SK-N-SH (cell line): Measurements from ENCODE around the gene ADAMTS16. TPM values are rescaled to one million over a fixed set of nuclear protein-coding genes. Genes with fewer than 3 reads are reported as not detected.

Experiments
- CTCF ChIA-PET: fragments of 300-600, 350-600 bp; formaldehyde crosslinking; extraction: SDS; loops from one replicate; lab custom pipeline; 2021; lab: Yijun Ruan, JAX
- POLR2A ChIA-PET: fragments of 350-600 bp; sonication (Branson Sonifier 250); formaldehyde crosslinking; extraction: SDS; loops from one replicate; lab custom pipeline; 2020; ENCODE audit warnings: antibody characterized with exemption, inconsistent platforms; lab: Yijun Ruan, JAX
- DNase-seq: peaks from one replicate; pipeline ENCODE4 v3.0.0; 2012
- H2AFZ ChIP-seq: fragments of 200-600 bp; sonication (generic); 2 replicates; pipeline ENCODE4 v1.8.1; 2016; ENCODE audit warnings: antibody characterized with exemption, mild to moderate bottlenecking, low read depth
- H3F3A ChIP-seq: fragments of 200-600 bp; sonication (generic); replicated peaks from 2 replicates; pipeline ENCODE3; 2016; ENCODE audit warnings: antibody characterized with exemption, mild to moderate bottlenecking; ENCODE audit not compliant: insufficient read depth
- H3K27ac ChIP-seq, 2 experiments: fragments of 200-500 bp in 1 of 2; fragments of 200-600 bp in 1 of 2; sonication (Bioruptor generic) in 1 of 2; sonication (generic), shearing (Covaris generic) in 1 of 2; 2 replicates each; pipeline versions ENCODE4 v1.5.1 to v1.6.1; 2014 to 2016; ENCODE audit warnings: low read depth in 2 of 2, inconsistent platforms in 1 of 2, low read length in 1 of 2, mild to moderate bottlenecking in 1 of 2, mixed read lengths in 1 of 2
- H3K27me3 ChIP-seq: fragments of 200-600 bp; sonication (generic), shearing (Covaris generic); 2 replicates; pipeline ENCODE4 v1.6.1; 2016; ENCODE audit warnings: mixed run types; ENCODE audit not compliant: insufficient read depth
- H3K36me3 ChIP-seq, 2 experiments: fragments of 200-500 bp in 1 of 2; fragments of 200-600 bp in 1 of 2; sonication (Bioruptor generic) in 1 of 2; sonication (generic) in 1 of 2; replicated peaks in 1 of 2; 2 replicates each; pipeline versions ENCODE3 to v1.5.1; 2014 to 2016; ENCODE audit warnings: low read length in 1 of 2, mild to moderate bottlenecking in 1 of 2; ENCODE audit not compliant: insufficient read depth in 2 of 2, control insufficient read depth in 1 of 2
- H3K4me1 ChIP-seq, 2 experiments: fragments of 200-500 bp in 1 of 2; fragments of 200-600 bp in 1 of 2; sonication (Bioruptor generic) in 1 of 2; sonication (generic), shearing (Covaris generic) in 1 of 2; 2 replicates each; pipeline versions ENCODE4 v1.5.1 to v1.6.1; 2014 to 2016; ENCODE audit warnings: low read depth in 1 of 2, low read length in 1 of 2, mixed run types in 1 of 2; ENCODE audit not compliant: insufficient read depth in 2 of 2, control insufficient read depth in 1 of 2
- H3K4me2 ChIP-seq: fragments of 200-600 bp; sonication (generic), shearing (Covaris generic); 2 replicates; pipeline ENCODE4 v1.6.1; 2017; ENCODE audit warnings: mixed run types
- H3K4me3 ChIP-seq, 2 experiments: fragments of 200-500 bp in 1 of 2; fragments of 200-600 bp in 1 of 2; sonication (Bioruptor generic) in 1 of 2; sonication (generic), shearing (Covaris generic) in 1 of 2; 2 replicates each; pipeline versions ENCODE4 v1.5.1 to v1.8.1; 2014 to 2016; ENCODE audit warnings: low read depth in 2 of 2, inconsistent platforms in 1 of 2, low read length in 1 of 2, mild to moderate bottlenecking in 1 of 2, mixed read lengths in 1 of 2, moderate library complexity in 1 of 2
- H3K79me2 ChIP-seq: fragments of 200-600 bp; sonication (generic); 2 replicates; pipeline ENCODE4 v1.8.1; 2017; ENCODE audit warnings: mild to moderate bottlenecking; ENCODE audit not compliant: insufficient read depth
- H3K9ac ChIP-seq: fragments of 200-600 bp; sonication (generic); 2 replicates; pipeline ENCODE4 v1.6.1; 2017; ENCODE audit warnings: mixed run types
- H3K9me2 ChIP-seq: fragments of 200-600 bp; sonication (generic); 2 replicates; pipeline ENCODE4 v1.6.1; 2017; ENCODE audit warnings: mixed run types
- H3K9me3 ChIP-seq: fragments of 200-600 bp; sonication (generic); 2 replicates; pipeline ENCODE4 v1.6.1; 2017; ENCODE audit warnings: mixed run types, mild to moderate bottlenecking, moderate library complexity
- H4K20me1 ChIP-seq: fragments of 200-600 bp; sonication (generic); 2 replicates; pipeline ENCODE4 v1.6.1; 2017; ENCODE audit warnings: mild to moderate bottlenecking, mixed run types; ENCODE audit not compliant: insufficient read depth
- CHD2 ChIP-seq: fragments of 150-350 bp; IDR thresholded peaks from 2 replicates; pipeline ENCODE4 v1.6.1; 2018; ENCODE audit warnings: low read length; ENCODE audit not compliant: partially characterized antibody
- EZH2phosphoT487 ChIP-seq: fragments of 200-600 bp; sonication (generic); IDR thresholded peaks from 2 replicates; pipeline ENCODE4 v1.6.1; 2017; ENCODE audit warnings: low read depth, mixed run types, mild to moderate bottlenecking, antibody characterized with exemption, moderate library complexity, borderline replicate concordance
- FOSL2 ChIP-seq: IDR thresholded peaks from 2 replicates; pipeline ENCODE4 v1.4.0; 2012; ENCODE audit warnings: low read depth, mild to moderate bottlenecking, moderate library complexity, borderline replicate concordance
- GATA2 ChIP-seq: sonication (generic); formaldehyde crosslinking; IDR thresholded peaks from 2 replicates; pipeline ENCODE4 v1.5.0; 2020; ENCODE audit warnings: mild to moderate bottlenecking, missing genetic modification reagents
- IRF3 ChIP-seq: fragments of 150-350 bp; IDR thresholded peaks from 2 replicates; pipeline ENCODE4 v1.6.1; 2016; ENCODE audit warnings: mild to moderate bottlenecking, low read depth, low read length
- MAX ChIP-seq: IDR thresholded peaks from 2 replicates; pipeline ENCODE4 v1.4.0; 2012; ENCODE audit warnings: low read depth
- MEF2A ChIP-seq: IDR thresholded peaks from 2 replicates; pipeline ENCODE4 v1.4.0; 2012; ENCODE audit warnings: low read depth, borderline replicate concordance
- MXI1 ChIP-seq: IDR thresholded peaks from 2 replicates; pipeline ENCODE4 v1.6.1; 2012; ENCODE audit warnings: mild to moderate bottlenecking, low read depth, low read length, improper control_type of control experiment
- NFIC ChIP-seq: IDR thresholded peaks from 2 replicates; pipeline ENCODE4 v1.4.0; 2012; ENCODE audit warnings: borderline replicate concordance
- PBX3 ChIP-seq: IDR thresholded peaks from 2 replicates; pipeline ENCODE4; 2012
- POLR2AphosphoS5 ChIP-seq: IDR thresholded peaks from 2 replicates; pipeline ENCODE4 v1.6.1; 2012; ENCODE audit warnings: low read depth, low read length
- RXRA ChIP-seq: IDR thresholded peaks from 2 replicates; pipeline ENCODE4 v1.4.0; 2012; ENCODE audit warnings: low read depth, mild to moderate bottlenecking, borderline replicate concordance
- SMC3 ChIP-seq: IDR thresholded peaks from 2 replicates; pipeline ENCODE4 v1.6.1; 2012; ENCODE audit warnings: low read depth, low read length, improper control_type of control experiment
- TAF1 ChIP-seq: IDR thresholded peaks from 2 replicates; pipeline ENCODE4 v1.6.1; 2012; ENCODE audit warnings: low read depth, mild to moderate bottlenecking, low read length, moderate library complexity, borderline replicate concordance
- TCF12 ChIP-seq: IDR thresholded peaks from 2 replicates; pipeline ENCODE4 v1.4.0; 2012
- USF1 ChIP-seq: IDR thresholded peaks from 2 replicates; pipeline ENCODE4 v1.4.0; 2012; ENCODE audit warnings: low read depth, borderline replicate concordance
- USF2 ChIP-seq: fragments of 150-350 bp; IDR thresholded peaks from 2 replicates; pipeline ENCODE4 v1.6.1; 2017; ENCODE audit warnings: antibody characterized with exemption, low read length, low read depth, borderline replicate concordance
- YY1 ChIP-seq: IDR thresholded peaks from 2 replicates; pipeline ENCODE4 v1.4.0; 2012; ENCODE audit warnings: low read depth, mild to moderate bottlenecking
- ZBTB33 ChIP-seq: IDR thresholded peaks from 2 replicates; pipeline ENCODE4 v1.4.0; 2012; ENCODE audit warnings: low read depth, borderline replicate concordance
- WGBS: methylation state at CpG from one replicate; pipeline ENCODE4 v1.1.6; 2017; ENCODE audit warnings: low lambda C conversion rate; 5-methylcytosine and 5-hydroxymethylcytosine counted together
- polyA plus RNA-seq, 3 experiments: library from polyadenylated mRNA; depleted of rRNA; stranded (reverse); fragments of >200 nt; gene quantifications; 2 replicates each; pipeline ENCODE4 v1.2.3, GENCODE V29; 2012

ADAMTS16 gene
- polyA plus RNA-seq, 1 of the 3 experiments (the other 2 are of a cell fraction), result not detected

GRCh38 chr5:5179597-5179996, 39.5 kb downstream of the ADAMTS16 start:
- H3K9me3 ChIP-seq, result no peaks in the 10 kb centered on the region
- no peaks in the 10 kb centered on the region for H3K4me1 ChIP-seq
- H3K9me2 ChIP-seq, result no peaks in the 10 kb centered on the region
- 80% methylated on average over 4 of the region's 4 CpGs for WGBS
- no peaks in the 10 kb centered on the region for H3K27me3 ChIP-seq
- no peak overlapping the region for H3K27ac ChIP-seq
- no peak overlapping the region for H3K9ac ChIP-seq
- POLR2A ChIA-PET, result no interaction called here
- CTCF ChIA-PET, result no interaction called here
- H3K4me2 ChIP-seq, result no peak overlapping the region
- DNase-seq, result no peak
- no peaks in the 10 kb centered on the region for H3K79me2 ChIP-seq
- no peaks in the 10 kb centered on the region for H4K20me1 ChIP-seq
- no peak overlapping the region for H2AFZ ChIP-seq
- H3K4me3 ChIP-seq, result no peak overlapping the region
- TF ChIP-seq IRF3 (no peak), MEF2A (no peak), POLR2AphosphoS5 (no peak), EZH2phosphoT487 (no peak), TAF1 (no peak), USF2 (no peak), USF1 (no peak), RXRA (no peak)
- H3K36me3 ChIP-seq, result no peaks in the 10 kb centered on the region
- no peaks in the 10 kb centered on the region for H3F3A ChIP-seq

GRCh38 chr5:5181650-5182324, 41.7 kb downstream of the ADAMTS16 start:
- Histone ChIP-seq H3K4me1 (no peaks in the 10 kb centered on the region), H3K79me2 (no peaks in the 10 kb centered on the region), H4K20me1 (no peaks in the 10 kb centered on the region), H3K36me3 (no peaks in the 10 kb centered on the region), H3K27ac (no peak overlapping the region), H2AFZ (no peak overlapping the region), H3K9me2 (no peaks in the 10 kb centered on the region), H3F3A (no peaks in the 10 kb centered on the region), H3K4me2 (no peak overlapping the region), H3K9me3 (no peaks in the 10 kb centered on the region), H3K4me3 (no peak overlapping the region), H3K9ac (no peak overlapping the region), H3K27me3 (no peaks in the 10 kb centered on the region)
- no peak for DNase-seq
- POLR2A ChIA-PET, result no interaction called here
- WGBS, result 72% methylated on average over 14 of the region's 14 CpGs
- CTCF ChIA-PET, result no interaction called here
- TF ChIP-seq CHD2 (no peak), MXI1 (no peak), ZBTB33 (no peak), PBX3 (no peak), EZH2phosphoT487 (no peak), SMC3 (no peak), YY1 (no peak), TCF12 (no peak), FOSL2 (no peak), POLR2AphosphoS5 (no peak), GATA2 (CRISPR knock-in tag) (no peak), RXRA (no peak), MEF2A (no peak), NFIC (no peak), MAX (no peak)
